HL-60 (cell line): ENCODE results near the gene SCAI.

Experiments used
- GABPA ChIP-seq: IDR thresholded peaks from 2 replicates; pipeline ENCODE4 v1.6.1; 2012; ENCODE audit warnings: low read depth
- TF ChIP-seq, protein P1 (sequence below): IDR thresholded peaks from one replicate; pipeline ENCODE4 v1.5.1; 2011; ENCODE audit warnings: low read length, control low read depth, inconsistent platforms; ENCODE audit not compliant: insufficient read depth

DNA sequence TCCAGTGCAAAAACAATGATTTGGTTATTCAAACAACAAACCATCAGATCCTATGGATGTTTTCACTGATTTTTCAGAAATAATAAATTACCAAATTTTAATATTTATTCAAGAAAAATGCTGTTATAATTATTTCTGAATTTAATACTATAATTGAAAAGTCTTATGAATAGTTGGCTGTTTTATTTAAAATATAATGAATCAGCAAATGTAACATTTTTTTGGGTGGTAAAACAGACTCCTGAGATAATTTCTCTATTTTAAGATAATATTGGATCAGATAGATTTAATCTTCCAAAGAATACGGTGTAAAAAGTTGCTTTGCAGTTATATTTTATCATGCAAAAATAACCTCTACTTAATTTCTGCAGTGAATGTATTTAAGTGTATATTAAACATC, 197.2 kb downstream of the SCAI start:
- TF ChIP-seq, protein P1, sequence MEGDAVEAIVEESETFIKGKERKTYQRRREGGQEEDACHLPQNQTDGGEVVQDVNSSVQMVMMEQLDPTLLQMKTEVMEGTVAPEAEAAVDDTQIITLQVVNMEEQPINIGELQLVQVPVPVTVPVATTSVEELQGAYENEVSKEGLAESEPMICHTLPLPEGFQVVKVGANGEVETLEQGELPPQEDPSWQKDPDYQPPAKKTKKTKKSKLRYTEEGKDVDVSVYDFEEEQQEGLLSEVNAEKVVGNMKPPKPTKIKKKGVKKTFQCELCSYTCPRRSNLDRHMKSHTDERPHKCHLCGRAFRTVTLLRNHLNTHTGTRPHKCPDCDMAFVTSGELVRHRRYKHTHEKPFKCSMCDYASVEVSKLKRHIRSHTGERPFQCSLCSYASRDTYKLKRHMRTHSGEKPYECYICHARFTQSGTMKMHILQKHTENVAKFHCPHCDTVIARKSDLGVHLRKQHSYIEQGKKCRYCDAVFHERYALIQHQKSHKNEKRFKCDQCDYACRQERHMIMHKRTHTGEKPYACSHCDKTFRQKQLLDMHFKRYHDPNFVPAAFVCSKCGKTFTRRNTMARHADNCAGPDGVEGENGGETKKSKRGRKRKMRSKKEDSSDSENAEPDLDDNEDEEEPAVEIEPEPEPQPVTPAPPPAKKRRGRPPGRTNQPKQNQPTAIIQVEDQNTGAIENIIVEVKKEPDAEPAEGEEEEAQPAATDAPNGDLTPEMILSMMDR = no peak
- TF ChIP-seq GABPA = no peak
